Adrenal gland (tissue), 5 donors: Measurements from ENCODE around the gene INTS3.

Experiments used
- CTCF ChIP-seq, 6 experiments: fragments of 450-650 bp in 4 of 6; fragments of 200-600 bp in 2 of 6; sonication (generic) in 1 of 6; IDR thresholded peaks; 1 replicate in 5 of 6; 2 replicates in 1 of 6; pipeline versions ENCODE4 v1.5.1 to v1.8.0; 2016 to 2021; ENCODE audit warnings: antibody characterized with exemption in 6 of 6, mild to moderate bottlenecking in 2 of 6, moderate library complexity in 1 of 6
- POLR2A ChIP-seq, 2 donors: fragments of 450-650 bp; IDR thresholded peaks; one replicate each; pipeline ENCODE4 v1.6.1; 2017; ENCODE audit warnings: antibody characterized with exemption in 2 of 2, mild to moderate bottlenecking in 2 of 2, moderate library complexity in 1 of 2
- donor health status: DM: no; HTN: no; CAD: no.

GRCh38 chr1:153682730-153683129 is 45.1 kb upstream of the INTS3 start:
- TF ChIP-seq POLR2A (IDR thresholded peaks at IDR 0.05) (no peak), CTCF (IDR thresholded peaks at IDR 0.05) (no peak)
